ENCODE results near the gene SEC24C. TPM values are rescaled to one million over a fixed set of nuclear protein-coding genes. Genes with fewer than 3 reads are reported as not detected.

Gene SEC24C
- total RNA-seq, 1 experiment from 2014 or later, result 113 TPM

DNA sequence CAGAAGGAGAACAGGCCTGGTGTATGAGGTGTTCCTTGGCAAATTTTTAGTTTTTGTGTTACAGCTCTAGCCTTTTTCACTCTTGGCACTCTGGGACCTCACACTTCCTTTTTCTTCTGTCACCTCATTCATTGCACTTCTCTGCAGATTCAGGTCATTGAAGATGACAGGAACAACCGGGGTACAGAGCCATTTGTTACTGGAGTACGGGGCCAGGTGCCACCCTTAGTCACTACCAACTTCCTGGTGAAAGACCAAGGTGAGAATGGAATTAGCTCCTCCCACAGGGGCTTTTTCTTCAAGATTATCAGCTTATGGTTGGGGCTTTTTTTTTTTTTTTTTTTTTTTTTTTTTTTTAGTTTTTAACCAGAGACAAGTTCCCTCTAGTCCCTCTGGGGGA, 19.2 kb downstream of the SEC24C start:
- CTCF ChIA-PET, result interaction anchor here (0.6 kb wide), 2 partner anchors 9 to 56 kb away, joined by 4 to 8 read pairs; a partner anchor contains a TSS
- H3K36me3 ChIP-seq (ENCODE audit: control insufficient read depth, insufficient read depth, low read length), result peaks cover 37% of the 10 kb centered on the region

DNA sequence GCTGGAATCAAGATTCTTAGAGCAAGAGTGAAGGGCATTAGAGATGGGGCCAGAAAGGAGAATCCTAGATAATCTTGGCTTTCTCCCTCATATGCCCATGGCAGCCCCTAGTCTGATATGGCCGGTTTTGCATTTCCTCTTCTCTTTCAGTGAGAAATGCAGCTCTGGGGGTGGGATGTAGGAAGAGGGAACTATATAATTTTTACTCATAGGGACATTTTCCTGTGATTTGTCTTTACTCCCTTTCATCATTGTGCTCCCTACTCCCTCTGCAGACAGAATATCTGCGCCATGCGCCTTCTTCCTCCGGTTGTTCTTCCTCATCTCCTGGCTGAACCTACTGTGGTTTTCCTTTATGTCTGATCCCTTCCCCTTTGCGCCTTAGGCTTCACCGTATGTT, 20.9 kb downstream of the SEC24C start:
- DNase-seq (ENCODE audit: low read depth, low spot score), result no peak
- Histone ChIP-seq H3K4me3 (ENCODE audit: low read depth in 2 of 2, low read length in 2 of 2) (no peak overlapping the region), H3K9me3 (ENCODE audit: control insufficient read depth, insufficient read depth, low read depth, low read length) (no peaks in the 10 kb centered on the region), H3K36me3 (ENCODE audit: control insufficient read depth, insufficient read depth, low read length) (peaks cover 47% of the 10 kb centered on the region), H3K27me3 (ENCODE audit: control insufficient read depth, insufficient read depth, low read length) (no peaks in the 10 kb centered on the region), H3K27ac (ENCODE audit: low read length) (no peak overlapping the region), H3K4me1 (ENCODE audit: control insufficient read depth, insufficient read depth, low read length) (no peaks in the 10 kb centered on the region)
- intact Hi-C loops (cut with micrococcal nuclease; ENCODE audit: unreplicated experiment) (no loop called here), in situ Hi-C loops (cut with HindIII; ENCODE audit: low pct_unique_long_range_greater_than_20kb, low sequenced_read_pairs) (no loop called here)
- TF ChIP-seq POLR2AphosphoS5 (IDR thresholded peaks at IDR 0.05; ENCODE audit: low read depth, low read length) (no peak), SIN3A (IDR thresholded peaks at IDR 0.05; ENCODE audit: borderline replicate concordance, insufficient read depth, low read depth, low read length) (no peak), TCF7L2 (IDR thresholded peaks at IDR 0.05; ENCODE audit: low read depth, low read length) (no peak)
- TF ChIP-seq, protein P1, sequence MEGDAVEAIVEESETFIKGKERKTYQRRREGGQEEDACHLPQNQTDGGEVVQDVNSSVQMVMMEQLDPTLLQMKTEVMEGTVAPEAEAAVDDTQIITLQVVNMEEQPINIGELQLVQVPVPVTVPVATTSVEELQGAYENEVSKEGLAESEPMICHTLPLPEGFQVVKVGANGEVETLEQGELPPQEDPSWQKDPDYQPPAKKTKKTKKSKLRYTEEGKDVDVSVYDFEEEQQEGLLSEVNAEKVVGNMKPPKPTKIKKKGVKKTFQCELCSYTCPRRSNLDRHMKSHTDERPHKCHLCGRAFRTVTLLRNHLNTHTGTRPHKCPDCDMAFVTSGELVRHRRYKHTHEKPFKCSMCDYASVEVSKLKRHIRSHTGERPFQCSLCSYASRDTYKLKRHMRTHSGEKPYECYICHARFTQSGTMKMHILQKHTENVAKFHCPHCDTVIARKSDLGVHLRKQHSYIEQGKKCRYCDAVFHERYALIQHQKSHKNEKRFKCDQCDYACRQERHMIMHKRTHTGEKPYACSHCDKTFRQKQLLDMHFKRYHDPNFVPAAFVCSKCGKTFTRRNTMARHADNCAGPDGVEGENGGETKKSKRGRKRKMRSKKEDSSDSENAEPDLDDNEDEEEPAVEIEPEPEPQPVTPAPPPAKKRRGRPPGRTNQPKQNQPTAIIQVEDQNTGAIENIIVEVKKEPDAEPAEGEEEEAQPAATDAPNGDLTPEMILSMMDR (IDR thresholded peaks at IDR 0.05), result no peak; the same call in 1 of the 2 replicates
- TF ChIP-seq, protein P2, sequence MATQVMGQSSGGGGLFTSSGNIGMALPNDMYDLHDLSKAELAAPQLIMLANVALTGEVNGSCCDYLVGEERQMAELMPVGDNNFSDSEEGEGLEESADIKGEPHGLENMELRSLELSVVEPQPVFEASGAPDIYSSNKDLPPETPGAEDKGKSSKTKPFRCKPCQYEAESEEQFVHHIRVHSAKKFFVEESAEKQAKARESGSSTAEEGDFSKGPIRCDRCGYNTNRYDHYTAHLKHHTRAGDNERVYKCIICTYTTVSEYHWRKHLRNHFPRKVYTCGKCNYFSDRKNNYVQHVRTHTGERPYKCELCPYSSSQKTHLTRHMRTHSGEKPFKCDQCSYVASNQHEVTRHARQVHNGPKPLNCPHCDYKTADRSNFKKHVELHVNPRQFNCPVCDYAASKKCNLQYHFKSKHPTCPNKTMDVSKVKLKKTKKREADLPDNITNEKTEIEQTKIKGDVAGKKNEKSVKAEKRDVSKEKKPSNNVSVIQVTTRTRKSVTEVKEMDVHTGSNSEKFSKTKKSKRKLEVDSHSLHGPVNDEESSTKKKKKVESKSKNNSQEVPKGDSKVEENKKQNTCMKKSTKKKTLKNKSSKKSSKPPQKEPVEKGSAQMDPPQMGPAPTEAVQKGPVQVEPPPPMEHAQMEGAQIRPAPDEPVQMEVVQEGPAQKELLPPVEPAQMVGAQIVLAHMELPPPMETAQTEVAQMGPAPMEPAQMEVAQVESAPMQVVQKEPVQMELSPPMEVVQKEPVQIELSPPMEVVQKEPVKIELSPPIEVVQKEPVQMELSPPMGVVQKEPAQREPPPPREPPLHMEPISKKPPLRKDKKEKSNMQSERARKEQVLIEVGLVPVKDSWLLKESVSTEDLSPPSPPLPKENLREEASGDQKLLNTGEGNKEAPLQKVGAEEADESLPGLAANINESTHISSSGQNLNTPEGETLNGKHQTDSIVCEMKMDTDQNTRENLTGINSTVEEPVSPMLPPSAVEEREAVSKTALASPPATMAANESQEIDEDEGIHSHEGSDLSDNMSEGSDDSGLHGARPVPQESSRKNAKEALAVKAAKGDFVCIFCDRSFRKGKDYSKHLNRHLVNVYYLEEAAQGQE (IDR thresholded peaks at IDR 0.05; ENCODE audit: insufficient read depth in 1 of 2, low read depth in 2 of 2, low read length in 1 of 2), result no peak
- ChIA-PET POLR2A (no interaction called here), CTCF (no interaction called here)
- no TSS peak for BruUV-seq (replicated peaks)
- ATAC-seq, result no peak

More for the DNA sequence above, 19.2 kb downstream of the SEC24C start:
- ATAC-seq (no peak), DNase-seq (ENCODE audit: low read depth, low spot score) (no peak)
- no peaks in the 10 kb centered on the region for H3K9me3 ChIP-seq (ENCODE audit: control insufficient read depth, insufficient read depth, low read depth, low read length)
- H3K4me1 ChIP-seq (ENCODE audit: control insufficient read depth, insufficient read depth, low read length), result no peaks in the 10 kb centered on the region
- no peak overlapping the region for H3K27ac ChIP-seq (ENCODE audit: low read length)
- no peaks in the 10 kb centered on the region for H3K27me3 ChIP-seq (ENCODE audit: control insufficient read depth, insufficient read depth, low read length)
- intact Hi-C loops (cut with micrococcal nuclease; ENCODE audit: unreplicated experiment) (no loop called here), in situ Hi-C loops (cut with HindIII; ENCODE audit: low pct_unique_long_range_greater_than_20kb, low sequenced_read_pairs) (no loop called here)
- no peak overlapping the region for H3K4me3 ChIP-seq (ENCODE audit: low read depth in 2 of 2, low read length in 2 of 2)
- BruUV-seq (replicated peaks), result no TSS peak
- TF ChIP-seq SIN3A (IDR thresholded peaks at IDR 0.05; ENCODE audit: borderline replicate concordance, insufficient read depth, low read depth, low read length) (no peak), POLR2AphosphoS5 (IDR thresholded peaks at IDR 0.05; ENCODE audit: low read depth, low read length) (no peak), TCF7L2 (IDR thresholded peaks at IDR 0.05; ENCODE audit: low read depth, low read length) (no peak)
- TF ChIP-seq, protein P2 (IDR thresholded peaks at IDR 0.05; ENCODE audit: insufficient read depth in 1 of 2, low read depth in 2 of 2, low read length in 1 of 2), result no peak
- POLR2A ChIA-PET, result no interaction called here

All from Panc1 (cell line).